Astrocyte of the cerebellum (primary cell): ENCODE measurements around the gene ATP5PD.

ENCODE experiments used
- DNase-seq: peaks from one replicate; pipeline ENCODE4 v3.0.0-alpha.2; 2011; ENCODE audit warnings: low read depth
- H3K4me3 ChIP-seq: 2 replicates; pipeline ENCODE4 v1.5.1; 2011; ENCODE audit warnings: mild to moderate bottlenecking, low read depth, low read length, moderate library complexity
- CTCF ChIP-seq: IDR thresholded peaks from 2 replicates; pipeline ENCODE4 v1.5.1; 2012; ENCODE audit warnings: low read length, low read depth, moderate library complexity, mild to moderate bottlenecking; ENCODE audit errors: missing control alignments
- in situ Hi-C: cut with HindIII; loops from 2 replicates; pipeline ENCODE4 v1.10.0; 2017; ENCODE audit warnings: low sequenced_read_pairs

The ATP5PD gene

GRCh38 chr17:75063626-75064025, 16.9 kb upstream of the ATP5PD start:
- no peak for DNase-seq
- in situ Hi-C loops = no loop called here
- no peak for TF ChIP-seq CTCF
- H3K4me3 ChIP-seq = no peak overlapping the region

GRCh38 chr17:75063201-75063600, 16.4 kb upstream of the ATP5PD start:
- TF ChIP-seq CTCF = no peak
- in situ Hi-C loops = no loop called here
- DNase-seq = no peak
- H3K4me3 ChIP-seq = no peak overlapping the region

DNA sequence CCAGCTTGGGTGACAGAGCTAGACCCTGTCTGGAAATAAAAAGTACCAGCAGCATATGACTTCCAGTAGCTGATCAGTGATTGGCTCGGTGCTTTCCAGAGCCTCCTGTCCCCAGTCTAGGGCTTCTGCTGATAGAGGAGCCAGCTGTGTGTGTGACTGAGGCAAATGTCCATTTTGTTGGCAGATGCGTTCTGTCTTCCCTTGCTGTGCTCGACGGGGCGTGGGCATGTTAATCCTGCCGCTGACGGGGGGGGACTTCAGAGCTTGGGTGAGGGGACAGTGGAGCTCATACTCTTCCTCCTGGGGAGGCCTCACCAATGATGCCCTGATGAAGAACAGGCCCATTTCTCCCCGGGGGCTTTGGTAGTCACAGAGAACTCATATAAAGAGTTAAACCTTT, 14.8 kb upstream of the ATP5PD start:
- H3K4me3 ChIP-seq = no peak overlapping the region
- in situ Hi-C loops = no loop called here
- no peak for TF ChIP-seq CTCF
- DNase-seq = no peak

- H3K4me3 ChIP-seq = no peak overlapping the region
- no peak for TF ChIP-seq CTCF
- no peak for DNase-seq
- in situ Hi-C loops = no loop called here
Measured at GRCh38 chr17:75061055-75061438, 14.3 kb upstream of the ATP5PD start.

GRCh38 chr17:75060434-75061054, 13.8 kb upstream of the ATP5PD start:
- no peak for TF ChIP-seq CTCF
- no peak for DNase-seq
- H3K4me3 ChIP-seq = no peak overlapping the region
- in situ Hi-C loops = no loop called here

DNA sequence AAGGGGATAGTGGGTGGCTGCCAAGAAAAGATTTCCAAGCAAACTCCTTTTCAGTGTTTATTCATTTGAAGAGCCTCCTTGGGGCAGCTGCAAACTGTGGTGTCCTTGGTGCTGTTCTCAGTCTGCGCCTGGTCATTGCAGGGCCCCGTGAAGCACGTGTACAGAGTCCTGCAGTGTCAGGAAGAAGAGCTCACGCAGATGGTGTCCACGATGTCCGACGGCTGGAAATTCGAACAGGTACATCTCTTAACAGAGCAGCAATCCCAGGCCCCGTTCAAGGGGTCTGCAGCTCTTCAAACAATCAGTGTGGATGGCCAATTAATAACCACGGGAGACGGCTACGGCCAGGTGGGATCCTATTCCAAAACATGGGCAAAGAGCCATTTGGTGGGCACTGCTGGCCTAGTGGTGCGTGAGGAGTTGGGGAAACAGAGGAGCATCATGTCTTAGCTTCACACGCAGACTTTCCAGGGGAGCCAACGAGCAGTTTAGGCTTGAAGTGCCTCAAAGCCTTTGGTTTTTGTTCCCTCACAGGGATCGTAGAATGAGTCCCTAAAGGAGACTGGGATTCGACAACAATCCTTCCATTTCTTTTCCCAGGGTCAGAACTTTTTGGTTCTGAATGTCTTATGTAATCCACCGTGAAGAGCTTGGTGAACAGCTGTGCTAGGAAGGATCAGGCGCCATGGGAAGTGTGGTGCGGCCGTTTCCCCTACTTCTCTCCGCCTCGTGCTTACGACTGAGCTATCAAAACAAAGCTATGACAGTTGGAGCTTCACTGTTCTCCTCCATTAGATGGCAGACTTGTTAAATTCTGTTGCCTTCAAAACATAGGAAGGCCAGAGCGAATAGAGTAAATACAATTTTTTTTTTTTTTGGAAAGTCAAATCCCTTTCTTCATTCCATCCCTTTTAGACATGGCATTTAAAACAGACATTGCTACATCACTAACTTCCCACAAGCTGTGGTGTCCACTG, 12.9 kb upstream of the ATP5PD start:
- no peak overlapping the region for H3K4me3 ChIP-seq
- peak; percentile 35 for TF ChIP-seq CTCF
- in situ Hi-C loops = no loop called here
- no peak for DNase-seq
